NCI-H526 treated with DMSO at 0.1 percent for 48 hours (cell line): Measurements from ENCODE around the gene CT45A8.
"Not testable (repeated sequence)": the region's sequence is repeated elsewhere in the genome, so short reads cannot be mapped to it uniquely, and the experiment has no call there.

Experiments
- DNase-seq: peaks from one replicate; lab custom pipeline; 2025; lab: John Stamatoyannopoulos, UW

CT45A8 gene

GRCh38 chrX:135854438-135854837 lies at the start of gene CT45A8:
Gene CT45A8 (minus strand): TSS chrX:135854538. CDS start chrX:135850783, 3,755 bp downstream.
- DNase-seq = not testable (repeated sequence)

GRCh38 chrX:135893294-135893817 lies 39.0 kb upstream of the CT45A8 start, which contains the start of the genes CT45A10 and SAGE1:
Gene CT45A10 (minus strand): TSS chrX:135893444. CDS start chrX:135885344, 8,100 bp downstream.
Gene SAGE1 (plus strand): TSS chrX:135893716. CDS start chrX:135896243, 2,527 bp downstream.
- DNase-seq = no peak

- DNase-seq = no peak
Observed at GRCh38 chrX:135892781-135893180, 38.4 kb upstream of the CT45A8 start.

DNA sequence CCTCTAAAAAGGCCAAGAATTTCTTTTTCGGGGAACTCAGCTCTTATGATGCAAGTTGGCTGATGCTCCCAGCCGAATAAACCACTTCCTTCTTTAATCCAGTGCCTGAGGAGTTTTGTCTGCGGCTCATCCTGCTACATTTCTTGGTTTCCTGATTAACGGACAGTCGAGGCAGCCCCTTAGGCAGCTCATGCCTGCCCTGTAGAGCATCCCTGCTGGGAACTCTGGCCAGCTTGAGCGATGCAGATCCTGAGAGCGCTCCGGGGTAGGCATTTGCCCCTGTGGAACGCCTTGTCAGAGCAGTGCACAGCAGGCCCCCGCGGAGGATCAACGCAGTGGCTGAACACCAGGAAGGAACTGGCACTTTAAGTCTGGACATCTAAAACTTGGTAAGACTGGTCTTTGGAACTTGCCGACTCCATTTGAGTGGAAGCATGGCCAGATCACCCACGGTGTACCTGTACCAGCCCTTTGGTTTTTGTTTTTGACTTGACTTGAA lies 35.8 kb upstream of the CT45A8 start:
- no peak for DNase-seq

DNA sequence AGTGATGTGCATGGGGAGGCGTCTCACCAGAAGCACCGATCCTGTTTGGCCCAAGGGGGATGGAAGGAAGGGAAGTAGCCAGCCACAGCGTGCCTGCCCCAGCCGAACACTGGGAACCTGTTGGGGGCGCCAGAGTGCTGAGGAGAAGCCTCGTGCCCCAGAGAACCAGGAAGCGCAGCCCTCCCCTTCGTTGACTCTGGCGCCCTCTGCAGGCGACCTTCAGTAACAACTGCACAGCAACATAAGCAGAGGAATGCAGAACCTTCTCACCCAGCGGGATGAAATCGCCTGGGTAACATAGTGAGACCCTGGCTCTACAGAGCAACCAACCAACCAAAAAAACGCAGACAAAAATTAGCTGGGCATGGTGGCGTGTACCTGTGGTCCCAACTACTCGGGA lies 34.6 kb upstream of the CT45A8 start:
- DNase-seq = not testable (repeated sequence)

DNA sequence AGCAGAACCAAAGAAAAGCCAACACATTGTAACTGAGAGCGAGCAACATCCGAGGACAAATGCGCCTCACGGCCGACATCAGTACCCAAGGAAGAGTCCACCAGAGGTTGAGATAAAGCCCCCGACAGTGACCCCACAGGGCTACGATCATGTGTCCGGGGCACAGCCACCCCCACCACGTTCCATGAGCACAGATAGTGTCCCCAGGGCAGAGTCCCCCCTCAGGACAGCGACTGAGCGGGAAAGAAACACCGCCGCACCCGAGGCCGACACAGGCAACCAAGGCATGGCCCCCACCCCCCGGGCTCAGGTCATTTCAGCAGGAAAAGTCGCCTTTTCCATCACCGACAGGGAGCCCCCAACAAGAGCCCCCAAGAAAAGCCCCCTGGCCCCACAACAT lies 33.9 kb upstream of the CT45A8 start:
- not testable (repeated sequence) for DNase-seq

- not testable (repeated sequence) for DNase-seq
Observed at GRCh38 chrX:135882741-135883140, 28.4 kb upstream of the CT45A8 start.

DNA sequence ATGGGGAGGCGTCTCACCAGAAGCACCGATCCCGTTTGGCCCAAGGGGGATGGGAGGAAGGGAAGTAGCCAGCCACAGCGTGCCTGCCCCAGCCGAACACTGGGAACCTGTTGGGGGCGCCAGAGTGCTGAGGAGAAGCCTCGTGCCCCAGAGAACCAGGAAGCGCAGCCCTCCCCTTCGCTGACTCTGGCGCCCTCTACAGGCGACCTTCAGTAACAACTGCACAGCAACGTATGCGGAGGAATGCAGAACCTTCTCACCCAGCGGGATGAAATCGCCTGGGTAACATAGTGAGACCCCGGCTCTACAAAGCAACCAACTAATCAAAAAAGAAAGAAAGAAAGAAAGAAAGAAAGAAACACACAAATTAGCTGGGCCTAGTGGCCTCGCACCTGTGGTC lies 17.4 kb upstream of the CT45A8 start, which contains the start of gene CT45A9:
CT45A9 (minus strand) TSS at position 101 of the 400 bp plus-strand sequence. CDS start 3,751 bp downstream, outside the sequence.
- not testable (repeated sequence) for DNase-seq

DNA sequence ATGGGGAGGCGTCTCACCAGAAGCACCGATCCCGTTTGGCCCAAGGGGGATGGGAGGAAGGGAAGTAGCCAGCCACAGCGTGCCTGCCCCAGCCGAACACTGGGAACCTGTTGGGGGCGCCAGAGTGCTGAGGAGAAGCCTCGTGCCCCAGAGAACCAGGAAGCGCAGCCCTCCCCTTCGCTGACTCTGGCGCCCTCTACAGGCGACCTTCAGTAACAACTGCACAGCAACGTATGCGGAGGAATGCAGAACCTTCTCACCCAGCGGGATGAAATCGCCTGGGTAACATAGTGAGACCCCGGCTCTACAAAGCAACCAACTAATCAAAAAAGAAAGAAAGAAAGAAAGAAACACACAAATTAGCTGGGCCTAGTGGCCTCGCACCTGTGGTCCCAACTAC lies 17.2 kb downstream of the CT45A8 start, which contains the start of gene CT45A7:
CT45A7 (minus strand) TSS at position 101 of the 400 bp plus-strand sequence. CDS start 3,747 bp downstream, outside the sequence.
- not testable (repeated sequence) for DNase-seq

GRCh38 chrX:135819912-135820311 lies 34.4 kb downstream of the CT45A8 start, which contains the start of gene CT45A2:
Gene CT45A2 (minus strand): TSS chrX:135820012. CDS start chrX:135816265, 3,747 bp downstream.
- not testable (repeated sequence) for DNase-seq

DNA sequence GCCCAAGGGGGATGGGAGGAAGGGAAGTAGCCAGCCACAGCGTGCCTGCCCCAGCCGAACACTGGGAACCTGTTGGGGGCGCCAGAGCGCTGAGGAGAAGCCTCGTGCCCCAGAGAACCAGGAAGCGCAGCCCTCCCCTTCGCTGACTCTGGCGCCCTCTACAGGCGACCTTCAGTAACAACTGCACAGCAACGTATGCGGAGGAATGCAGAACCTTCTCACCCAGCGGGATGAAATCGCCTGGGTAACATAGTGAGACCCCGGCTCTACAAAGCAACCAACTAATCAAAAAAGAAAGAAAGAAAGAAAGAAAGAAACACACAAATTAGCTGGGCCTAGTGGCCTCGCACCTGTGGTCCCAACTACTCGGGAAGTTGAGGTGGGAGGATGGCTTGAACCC lies 51.7 kb downstream of the CT45A8 start, which contains the start of gene CT45A6:
CT45A6 (minus strand) TSS at position 101 of the 400 bp plus-strand sequence. CDS start 3,794 bp downstream, outside the sequence.
- DNase-seq = not testable (repeated sequence)
